HG03354 (cell line): Measurements from ENCODE around the gene RPL6.
"Not testable (repeated sequence)": the region's sequence is repeated elsewhere in the genome, so short reads cannot be mapped to it uniquely, and the experiment has no call there.

Source experiments
- ATAC-seq: cut with Tn5 transposase; IDR thresholded peaks from one replicate; pipeline ENCODE4 v1.9.1; 2021; ENCODE audit warnings: mild to moderate bottlenecking; ENCODE audit not compliant: unreplicated experiment, poor library complexity, severe bottlenecking

RPL6 gene

GRCh38 chr12:112409064-112409905, at the start of gene RPL6:
Gene RPL6 (minus strand): TSS chr12:112409605. CDS start chr12:112408656, 949 bp downstream.
- peak; percentile 89 for ATAC-seq

- ATAC-seq, result no peak
Measured at GRCh38 chr12:112458751-112459150, 49.3 kb upstream of the RPL6 start.

- no peak for ATAC-seq
Measured at GRCh38 chr12:112458330-112458729, 48.9 kb upstream of the RPL6 start.

- not testable (repeated sequence) for ATAC-seq
Measured at GRCh38 chr12:112457142-112457541, 47.7 kb upstream of the RPL6 start.

GRCh38 chr12:112456029-112456428, 46.6 kb upstream of the RPL6 start:
- no peak for ATAC-seq

GRCh38 chr12:112450725-112451124, 41.3 kb upstream of the RPL6 start:
- no peak for ATAC-seq

- ATAC-seq, result not testable (repeated sequence)
Measured at GRCh38 chr12:112448165-112448564, 38.8 kb upstream of the RPL6 start.

- ATAC-seq, result no peak
Measured at GRCh38 chr12:112447106-112447505, 37.7 kb upstream of the RPL6 start.

- ATAC-seq, result no peak
Measured at GRCh38 chr12:112446008-112446725, 36.8 kb upstream of the RPL6 start.

- no peak for ATAC-seq
Measured at GRCh38 chr12:112443916-112444315, 34.5 kb upstream of the RPL6 start.

GRCh38 chr12:112440653-112441052, 31.2 kb upstream of the RPL6 start:
- not testable (repeated sequence) for ATAC-seq

- ATAC-seq, result no peak
Measured at GRCh38 chr12:112439769-112440168, 30.4 kb upstream of the RPL6 start.

GRCh38 chr12:112438645-112439044, 29.2 kb upstream of the RPL6 start:
- not testable (repeated sequence) for ATAC-seq

- no peak for ATAC-seq
Measured at GRCh38 chr12:112433551-112433950, 24.1 kb upstream of the RPL6 start.

GRCh38 chr12:112431965-112432364, 22.6 kb upstream of the RPL6 start:
- no peak for ATAC-seq

GRCh38 chr12:112430929-112431328, 21.5 kb upstream of the RPL6 start:
- ATAC-seq, result no peak

- no peak for ATAC-seq
Measured at GRCh38 chr12:112427760-112428159, 18.4 kb upstream of the RPL6 start.

- no peak for ATAC-seq
Measured at GRCh38 chr12:112425582-112426382, 16.4 kb upstream of the RPL6 start.

- ATAC-seq, result no peak
Measured at GRCh38 chr12:112424126-112424525, 14.7 kb upstream of the RPL6 start.

GRCh38 chr12:112422531-112422930, 13.1 kb upstream of the RPL6 start:
- no peak for ATAC-seq
